Measurements from ENCODE around the gene ZNF500.
"Not testable (repeated sequence)": the region's sequence is repeated elsewhere in the genome, so short reads cannot be mapped to it uniquely, and the experiment has no call there.

The ZNF500 gene

GRCh38 chr16:4744555-4745273, 22.2 kb downstream of the ZNF500 start:
- no peak for DNase-seq

DNA sequence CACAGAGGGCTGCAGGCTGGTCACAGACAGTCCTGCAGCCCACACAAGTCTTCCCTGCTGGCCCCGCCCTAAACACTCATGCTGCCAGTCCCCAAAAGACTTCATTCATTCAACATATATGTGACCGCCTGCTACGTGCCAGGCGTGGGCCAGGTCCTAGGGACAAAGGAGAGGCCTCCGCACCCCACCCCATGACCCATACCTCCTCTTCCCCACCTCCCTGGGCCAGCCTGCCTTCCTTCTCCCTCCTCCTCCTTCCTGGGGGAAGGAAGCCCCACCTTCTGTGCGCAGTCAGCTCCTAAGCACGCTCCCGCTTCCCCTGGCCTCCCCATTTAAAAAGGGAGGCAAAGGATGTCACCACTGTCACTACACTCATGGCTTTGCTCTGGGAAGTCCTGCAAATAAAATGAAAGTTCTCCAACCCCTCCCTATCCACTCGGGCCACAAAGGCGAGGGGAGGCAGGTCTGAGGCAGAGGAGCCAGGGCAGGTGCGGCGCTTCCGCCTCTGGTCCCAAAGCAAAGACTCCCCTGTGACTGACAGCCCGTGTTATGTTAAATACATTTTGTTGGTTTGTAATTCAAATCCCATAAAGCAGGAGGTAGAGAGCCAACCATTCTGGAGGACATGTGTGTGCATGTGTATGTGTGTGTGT, 23.6 kb downstream of the ZNF500 start:
- no peak for DNase-seq

DNA sequence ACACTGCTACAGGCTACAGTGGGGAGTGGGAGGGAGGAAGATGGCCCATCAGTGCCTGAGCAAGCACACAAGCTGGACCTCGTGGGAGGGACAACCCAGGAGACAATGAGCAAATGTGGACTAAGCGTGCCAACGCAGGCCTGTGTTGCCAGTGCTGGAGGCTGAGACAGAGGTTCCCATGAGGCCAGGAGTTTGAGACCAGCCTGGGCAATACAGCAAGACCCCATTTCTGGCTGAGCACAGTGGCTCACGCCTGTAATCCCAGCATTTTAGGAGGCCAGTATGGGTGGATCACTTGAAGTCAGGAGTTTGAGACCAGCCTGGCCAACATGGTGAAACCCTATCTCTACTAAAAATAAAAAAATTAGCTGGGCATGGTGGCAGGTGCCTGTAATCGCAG, 28.6 kb downstream of the ZNF500 start:
- DNase-seq: not testable (repeated sequence)

- DNase-seq: no peak
Observed at GRCh38 chr16:4737545-4737944, 29.4 kb downstream of the ZNF500 start.

GRCh38 chr16:4736546-4736945, 30.4 kb downstream of the ZNF500 start:
- no peak for DNase-seq

GRCh38 chr16:4734730-4735535, 32.0 kb downstream of the ZNF500 start:
- peak; percentile 86 for DNase-seq

GRCh38 chr16:4734063-4734729, 32.8 kb downstream of the ZNF500 start, which contains the start of the genes ANKS3 and DNAAF8:
Gene ANKS3, minus strand, starts transcription at chr16:4734271. Its CDS starts 4,122 bp downstream, at chr16:4730149.
Gene DNAAF8, plus strand, starts transcription at chr16:4734537. Its CDS starts 1,978 bp downstream, at chr16:4736515.
- DNase-seq: peak; percentile 98

DNA sequence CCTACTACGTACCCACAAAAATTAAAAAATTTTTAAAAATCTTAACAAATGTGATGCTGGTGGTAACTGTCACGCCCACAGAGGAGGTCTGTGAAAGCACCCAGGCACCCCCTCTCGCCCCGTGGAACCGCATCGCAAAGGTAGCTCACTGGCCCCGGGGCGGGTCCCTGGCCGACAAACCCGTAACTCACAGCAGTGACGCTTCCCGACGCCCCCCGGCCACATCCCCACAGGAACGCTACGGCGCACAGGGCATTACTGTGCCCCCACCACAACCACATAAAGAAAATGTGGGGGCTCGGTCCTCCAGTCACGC, 33.3 kb downstream of the ZNF500 start:
- DNase-seq: no peak

GRCh38 chr16:4733211-4733742, 33.7 kb downstream of the ZNF500 start:
- no peak for DNase-seq

GRCh38 chr16:4729876-4730275, 37.1 kb downstream of the ZNF500 start:
- no peak for DNase-seq

GRCh38 chr16:4728676-4729075, 38.3 kb downstream of the ZNF500 start:
- DNase-seq: no peak

- DNase-seq: no peak
Observed at GRCh38 chr16:4726616-4727015, 40.3 kb downstream of the ZNF500 start.

GRCh38 chr16:4724661-4725270, 42.2 kb downstream of the ZNF500 start:
- DNase-seq: no peak

DNA sequence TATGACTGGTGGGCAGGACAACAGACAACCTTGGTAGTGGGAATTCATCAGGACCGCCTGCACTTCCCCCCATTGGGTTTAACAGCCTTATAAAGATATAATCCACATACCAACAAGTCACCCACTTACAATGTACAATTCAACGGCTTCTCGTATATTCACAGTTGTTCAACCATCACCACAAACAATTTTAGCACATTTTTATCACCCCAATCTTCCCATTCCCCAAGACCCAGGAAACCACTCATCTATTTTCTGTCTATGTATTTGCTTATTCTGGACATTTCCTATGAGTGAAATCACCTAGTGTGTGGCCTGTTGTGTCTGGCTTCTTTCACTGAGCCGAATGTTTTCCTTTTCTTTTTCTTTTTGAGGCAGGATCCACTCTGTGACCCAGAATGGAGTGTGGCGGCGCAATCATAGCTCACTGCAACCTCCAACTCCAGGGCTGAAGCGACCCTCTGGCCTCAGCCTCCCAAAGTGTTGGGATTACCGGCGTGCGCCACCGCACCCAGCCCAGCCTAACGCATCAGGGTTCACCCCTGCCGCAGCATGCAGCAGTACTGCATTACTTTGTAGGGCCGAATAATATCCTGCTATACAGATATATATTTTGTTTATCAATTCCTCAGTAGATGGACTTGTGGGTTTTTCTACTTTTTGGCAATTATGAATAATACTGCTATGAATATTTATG, 43.7 kb downstream of the ZNF500 start:
- no peak for DNase-seq

- DNase-seq: no peak
Observed at GRCh38 chr16:4718466-4718865, 48.5 kb downstream of the ZNF500 start.

GRCh38 chr16:4714996-4715395, 52.0 kb downstream of the ZNF500 start:
- DNase-seq: no peak

DNA sequence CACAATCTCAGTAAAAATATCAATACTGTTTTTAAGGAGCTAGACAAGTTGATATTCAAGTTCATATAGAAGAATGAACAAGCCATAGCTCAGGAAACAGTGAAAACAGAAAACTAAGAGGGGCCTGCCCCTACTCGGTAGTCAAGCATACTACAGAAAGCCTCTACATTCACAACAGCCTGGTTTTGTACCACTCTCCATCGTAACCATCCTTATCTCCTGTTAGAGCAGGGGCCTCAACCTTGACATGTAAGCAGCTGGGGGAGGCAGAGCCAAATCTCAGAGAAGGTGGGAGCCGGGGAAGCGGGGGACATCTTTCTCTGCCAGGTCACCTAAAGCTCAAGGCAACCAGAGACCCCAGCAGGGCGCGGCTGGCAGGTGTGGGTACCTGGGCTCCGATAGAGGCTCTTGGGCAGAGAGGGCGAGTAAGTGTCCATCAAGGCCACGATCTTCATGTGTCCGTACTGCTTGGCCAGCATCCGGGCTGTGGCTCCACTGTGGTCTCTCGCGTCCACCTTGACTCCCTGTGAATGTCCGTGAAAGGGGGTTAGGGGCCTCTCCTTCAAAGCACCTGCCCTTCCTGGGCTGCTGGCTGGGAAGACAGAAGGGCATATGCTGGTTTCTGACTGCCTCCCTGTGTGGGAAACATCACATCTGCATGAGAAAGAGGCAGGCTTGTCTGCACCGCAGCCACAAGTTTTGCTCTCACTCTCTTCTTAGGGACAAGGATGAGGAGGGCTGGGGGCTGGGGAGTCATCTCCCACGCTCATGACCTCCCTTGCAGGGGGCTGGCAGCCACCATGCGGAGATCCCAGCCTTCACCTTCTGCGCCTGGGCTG, 53.1 kb downstream of the ZNF500 start:
- no peak for DNase-seq

DNA sequence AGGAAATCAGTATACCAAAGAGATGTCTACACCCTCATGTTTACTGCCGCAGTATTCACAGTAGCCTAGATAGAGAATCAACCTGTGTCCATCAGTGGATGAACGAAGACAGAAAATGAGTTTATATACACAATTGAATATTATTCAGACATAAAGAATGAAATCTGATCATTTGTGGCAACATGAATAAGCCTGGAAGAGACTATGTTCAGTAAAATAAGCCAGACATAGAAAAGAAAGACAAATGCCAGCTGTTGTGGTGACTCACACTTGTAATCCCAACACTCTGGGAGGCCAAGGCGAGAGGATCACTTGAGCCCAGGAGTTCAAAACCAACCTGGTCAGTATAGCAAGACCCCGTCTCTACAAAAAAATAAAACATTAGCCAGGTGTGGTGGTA, 57.5 kb downstream of the ZNF500 start:
- DNase-seq: no peak

GRCh38 chr16:4706871-4707270, 60.1 kb downstream of the ZNF500 start:
- no peak for DNase-seq

- no peak for DNase-seq
Observed at GRCh38 chr16:4704913-4705312, 62.0 kb downstream of the ZNF500 start.

DNA sequence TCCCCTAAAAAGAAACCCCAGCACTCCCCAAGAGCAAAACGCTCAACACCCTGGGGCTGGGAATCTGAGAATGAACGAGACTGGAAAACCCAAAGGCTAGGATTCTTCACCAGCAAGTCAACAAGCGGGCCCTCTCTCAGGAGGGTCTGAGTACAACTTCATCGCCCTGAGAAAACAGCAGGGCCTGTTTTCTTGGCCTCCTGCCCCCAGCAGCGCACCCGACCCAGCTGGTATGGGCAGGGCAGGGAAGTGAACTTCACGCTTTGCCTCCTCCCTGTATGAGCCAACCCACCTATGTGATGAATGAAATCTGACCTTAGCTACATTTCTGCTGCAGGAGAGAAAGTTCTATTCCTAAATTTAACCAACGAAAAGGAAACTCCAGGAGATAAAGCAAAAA, 62.5 kb downstream of the ZNF500 start:
- DNase-seq: no peak

Measured in fibroblast of skin of scalp (primary cell).